Thymus (tissue), 11 donors: ENCODE measurements around the gene SLC34A3. TPM values are rescaled to one million over a fixed set of nuclear protein-coding genes. Genes with fewer than 3 reads are reported as not detected.

Source experiments
- DNase-seq, 9 donors: peaks; one replicate each; pipeline ENCODE4 v3.0.0-alpha.2; 2013; ENCODE audit warnings: low spot score in 9 of 9, low read depth in 6 of 9, missing footprints in 1 of 9
- H3K27ac ChIP-seq, 2 donors: one replicate each; pipeline ENCODE4 v1.5.1; 2013; ENCODE audit warnings: control low read depth in 1 of 2, low read depth in 1 of 2, low read length in 1 of 2, mild to moderate bottlenecking in 1 of 2, moderate library complexity in 1 of 2
- H3K27me3 ChIP-seq, 2 donors: one replicate each; pipeline ENCODE4 v1.5.1; 2013; ENCODE audit warnings: low read length in 1 of 2; ENCODE audit not compliant: control insufficient read depth in 2 of 2, insufficient read depth in 1 of 2
- H3K36me3 ChIP-seq, 2 donors: one replicate each; pipeline ENCODE4 v1.5.1; 2013; ENCODE audit warnings: low read length in 1 of 2, mild to moderate bottlenecking in 1 of 2, moderate library complexity in 1 of 2; ENCODE audit not compliant: control insufficient read depth in 2 of 2, insufficient read depth in 2 of 2
- H3K4me1 ChIP-seq, 2 donors: one replicate each; pipeline ENCODE4 v1.5.1; 2013; ENCODE audit warnings: low read length in 2 of 2; ENCODE audit not compliant: control insufficient read depth in 2 of 2, insufficient read depth in 2 of 2
- H3K4me3 ChIP-seq, 2 donors: one replicate each; pipeline ENCODE4 v1.5.1; 2013; ENCODE audit warnings: low read length in 2 of 2, control low read depth in 1 of 2, mild to moderate bottlenecking in 1 of 2
- H3K9me3 ChIP-seq, 2 donors: one replicate each; pipeline ENCODE4 v1.5.1; 2013; ENCODE audit warnings: low read length in 1 of 2, mild to moderate bottlenecking in 1 of 2; ENCODE audit not compliant: control insufficient read depth in 2 of 2, insufficient read depth in 1 of 2
- WGBS: extraction: QIAGEN DNeasy Blood & Tissue Kit; methylation state at CpG from one replicate; pipeline ENCODE4 v1.1.7; 2013; 5-methylcytosine and 5-hydroxymethylcytosine counted together
- polyA plus RNA-seq: library from polyadenylated mRNA; stranded (reverse); fragments of 200-250 nt; gene quantifications from one replicate; pipeline ENCODE4 v1.2.3, GENCODE V29; 2013
- total RNA-seq: library from RNA; stranded (reverse); fragments of 120-200 nt; gene quantifications from one replicate; pipeline ENCODE4 v1.2.4, GENCODE V29; 2013
- donor health status: healthy.

The SLC34A3 gene
- total and polyA plus RNA-seq, 2 donors, result 0.14 TPM; not detected in 1

DNA sequence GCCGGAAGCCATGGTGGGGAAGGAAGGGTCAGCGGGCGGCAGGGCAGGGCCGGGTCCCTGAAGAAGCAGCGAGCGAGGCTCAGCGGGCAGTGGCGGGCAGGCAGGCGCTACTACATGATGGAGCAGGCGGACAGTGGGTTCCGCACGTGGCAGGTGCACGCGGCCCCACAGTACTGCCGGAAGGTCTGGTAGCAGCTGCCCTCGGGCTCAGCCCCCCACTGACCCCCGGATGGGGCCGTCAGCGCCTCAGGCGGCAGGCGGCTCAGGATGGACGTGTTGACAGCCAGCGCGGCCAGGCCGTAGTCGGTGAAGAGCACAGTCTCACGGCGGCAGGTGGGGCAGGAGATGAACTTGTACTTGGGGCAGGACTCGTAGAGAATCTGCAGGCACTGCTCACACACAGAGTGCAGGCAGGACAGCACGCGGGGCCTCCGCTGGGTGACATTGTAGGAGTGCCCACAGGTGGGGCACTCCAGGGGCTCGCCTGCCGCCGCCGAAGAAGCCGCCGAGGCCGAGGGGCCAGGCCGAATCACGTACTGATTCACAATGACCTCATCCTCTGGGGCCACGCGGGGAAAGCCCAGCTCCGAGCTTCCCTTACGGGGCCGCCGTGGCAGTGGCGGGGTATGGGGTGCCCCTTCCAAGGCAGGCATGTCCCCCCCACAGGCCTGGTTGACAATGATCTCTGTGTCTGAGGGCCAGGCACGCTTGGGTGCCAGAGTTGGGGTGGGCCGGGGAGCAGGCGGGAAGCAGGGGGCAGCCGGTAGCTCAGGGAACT is 10.2 kb upstream of the SLC34A3 start:
- Histone ChIP-seq H3K4me3 (no peak overlapping the region), H3K4me1 (peaks cover 14 to 17% of the 10 kb centered on the region in 2 donors), H3K27me3 (peaks cover 19 to 37% of the 10 kb centered on the region in 2 donors), H3K27ac (no peak overlapping the region), H3K36me3 (peaks cover 8 to 17% of the 10 kb centered on the region in 2 donors), H3K9me3 (no peaks in the 10 kb centered on the region)
- 97% methylated on average over 52 of the region's 52 CpGs for WGBS
- DNase-seq, result no peak

DNA sequence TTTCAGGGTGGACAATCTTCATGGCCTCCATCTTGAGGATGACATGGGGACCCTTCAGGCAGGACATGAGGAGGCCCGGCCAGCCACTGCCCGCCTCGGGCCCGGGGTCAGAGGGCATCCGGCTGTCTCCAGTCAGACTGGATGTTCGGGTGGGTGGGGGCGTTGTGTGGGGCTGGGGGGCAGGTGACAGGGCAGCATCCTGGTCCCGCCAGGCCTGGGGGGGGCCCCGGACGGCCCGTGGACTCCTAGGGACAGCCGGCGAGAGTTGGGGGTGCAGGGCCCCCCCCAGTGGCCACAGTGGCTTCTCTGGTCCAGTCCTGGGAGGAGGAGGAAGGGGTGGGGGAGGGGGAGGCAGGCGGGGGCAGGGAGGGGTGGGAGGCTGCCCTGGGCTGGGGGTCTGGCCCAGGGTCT is 9.6 kb upstream of the SLC34A3 start:
- H3K27ac ChIP-seq, result no peak overlapping the region
- no peak overlapping the region for H3K4me3 ChIP-seq
- no peak for DNase-seq
- peaks cover 14 to 17% of the 10 kb centered on the region in 2 donors for H3K4me1 ChIP-seq
- 95% methylated on average over 14 of the region's 14 CpGs for WGBS
- no peaks in the 10 kb centered on the region for H3K9me3 ChIP-seq
- peaks cover 19 to 39% of the 10 kb centered on the region in 2 donors for H3K27me3 ChIP-seq
- H3K36me3 ChIP-seq, result peaks cover 4 to 12% of the 10 kb centered on the region in 2 donors

- Histone ChIP-seq H3K4me1 (peaks cover 14 to 17% of the 10 kb centered on the region in 2 donors), H3K4me3 (peak overlapping the region in 1 of 2 donors; percentile 68), H3K9me3 (no peaks in the 10 kb centered on the region), H3K27me3 (peaks cover 19 to 44% of the 10 kb centered on the region in 2 donors), H3K27ac (no peak overlapping the region), H3K36me3 (peaks cover 3 to 6% of the 10 kb centered on the region in 2 donors)
- no peak for DNase-seq
- WGBS, result 14% methylated on average over 61 of the region's 61 CpGs
Measured at GRCh38 chr9:137221506-137222111, 9.1 kb upstream of the SLC34A3 start.

GRCh38 chr9:137222190-137223077 is 8.3 kb upstream of the SLC34A3 start, which contains the start of gene RNF208:
Gene RNF208 (minus strand): TSS chr9:137222240. CDS start chr9:137221212, 1,028 bp downstream.
- no peak for DNase-seq
- peaks cover 17% of the 10 kb centered on the region in 2 donors for H3K4me1 ChIP-seq
- WGBS, result 4% methylated on average over 88 of the region's 88 CpGs

GRCh38 chr9:137223078-137223970 is 7.4 kb upstream of the SLC34A3 start:
- Histone ChIP-seq H3K9me3 (no peaks in the 10 kb centered on the region), H3K36me3 (no peaks in the 10 kb centered on the region), H3K4me3 (peak overlapping the region; percentile 68 to 82), H3K4me1 (peaks cover 17 to 20% of the 10 kb centered on the region in 2 donors), H3K27me3 (peaks cover 25 to 56% of the 10 kb centered on the region in 2 donors), H3K27ac (peak overlapping the region; percentile 79 to 92)
- under 1% methylated on average over 63 of the region's 63 CpGs for WGBS
- DNase-seq, result peak; percentile 90 to 98 (median 93)

More at GRCh38 chr9:137222190-137223077, 8.3 kb upstream of the SLC34A3 start, which contains the start of gene RNF208:
- H3K9me3 ChIP-seq, result no peaks in the 10 kb centered on the region
- H3K4me3 ChIP-seq, result peak within 1 kb of the TSS; percentile 68 to 82
- H3K36me3 ChIP-seq, result peaks cover 0 to under 1% of the 10 kb centered on the region in 2 donors
- peak within 1 kb of the TSS; percentile 43 to 92 for H3K27ac ChIP-seq
- H3K27me3 ChIP-seq, result peaks cover 23 to 52% of the 10 kb centered on the region in 2 donors

GRCh38 chr9:137224830-137225694 is 5.6 kb upstream of the SLC34A3 start, which contains the start of gene CYSRT1:
Gene CYSRT1 (plus strand): TSS chr9:137225174. CDS start chr9:137225622, 448 bp downstream.
- no peaks in the 10 kb centered on the region for H3K36me3 ChIP-seq
- peak within 1 kb of the TSS; percentile 68 to 82 for H3K4me3 ChIP-seq
- 57% methylated on average over 23 of the region's 23 CpGs for WGBS
- peaks cover 25 to 70% of the 10 kb centered on the region in 2 donors for H3K27me3 ChIP-seq
- peak within 1 kb of the TSS in 1 of 2 donors; percentile 79 for H3K27ac ChIP-seq
- no peak for DNase-seq
- peaks cover 17 to 20% of the 10 kb centered on the region in 2 donors for H3K4me1 ChIP-seq
- H3K9me3 ChIP-seq, result no peaks in the 10 kb centered on the region

- Histone ChIP-seq H3K27ac (no peak overlapping the region), H3K27me3 (peaks cover 25 to 70% of the 10 kb centered on the region in 2 donors), H3K36me3 (no peaks in the 10 kb centered on the region), H3K4me3 (no peak overlapping the region), H3K4me1 (peaks cover 17 to 20% of the 10 kb centered on the region in 2 donors), H3K9me3 (no peaks in the 10 kb centered on the region)
- no peak for DNase-seq
- 85% methylated on average over 21 of the region's 21 CpGs for WGBS
Measured at GRCh38 chr9:137225699-137226331, 4.9 kb upstream of the SLC34A3 start.
